GM18517 (cell line): ENCODE measurements around the gene ARL11.
"Not testable (repeated sequence)": the region's sequence is repeated elsewhere in the genome, so short reads cannot be mapped to it uniquely, and the experiment has no call there.

Experiments
- ATAC-seq: cut with Tn5 transposase; IDR thresholded peaks from one replicate; pipeline ENCODE4 v1.9.1; 2021; ENCODE audit warnings: mild to moderate bottlenecking, moderate library complexity; ENCODE audit not compliant: unreplicated experiment

The ARL11 gene

DNA sequence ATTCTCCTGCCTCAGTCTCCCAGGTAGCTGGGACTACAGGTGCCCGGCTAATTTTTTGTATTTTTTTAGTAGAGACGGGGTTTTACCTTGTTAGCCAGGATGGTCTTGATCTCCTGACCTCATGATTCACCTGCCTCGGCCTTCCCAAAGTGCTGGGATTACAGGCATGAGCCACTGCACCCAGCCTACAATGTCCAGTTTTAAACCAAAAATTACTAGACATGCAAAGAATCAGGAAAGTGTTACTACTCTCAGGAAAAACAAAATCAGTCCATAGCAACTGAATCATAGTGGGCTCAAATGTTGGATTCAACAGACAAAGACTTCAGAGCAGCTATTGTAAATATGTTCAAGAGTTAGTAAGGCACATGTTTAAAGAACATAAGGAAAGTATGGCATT is 16.3 kb upstream of the ARL11 start:
- not testable (repeated sequence) for ATAC-seq

DNA sequence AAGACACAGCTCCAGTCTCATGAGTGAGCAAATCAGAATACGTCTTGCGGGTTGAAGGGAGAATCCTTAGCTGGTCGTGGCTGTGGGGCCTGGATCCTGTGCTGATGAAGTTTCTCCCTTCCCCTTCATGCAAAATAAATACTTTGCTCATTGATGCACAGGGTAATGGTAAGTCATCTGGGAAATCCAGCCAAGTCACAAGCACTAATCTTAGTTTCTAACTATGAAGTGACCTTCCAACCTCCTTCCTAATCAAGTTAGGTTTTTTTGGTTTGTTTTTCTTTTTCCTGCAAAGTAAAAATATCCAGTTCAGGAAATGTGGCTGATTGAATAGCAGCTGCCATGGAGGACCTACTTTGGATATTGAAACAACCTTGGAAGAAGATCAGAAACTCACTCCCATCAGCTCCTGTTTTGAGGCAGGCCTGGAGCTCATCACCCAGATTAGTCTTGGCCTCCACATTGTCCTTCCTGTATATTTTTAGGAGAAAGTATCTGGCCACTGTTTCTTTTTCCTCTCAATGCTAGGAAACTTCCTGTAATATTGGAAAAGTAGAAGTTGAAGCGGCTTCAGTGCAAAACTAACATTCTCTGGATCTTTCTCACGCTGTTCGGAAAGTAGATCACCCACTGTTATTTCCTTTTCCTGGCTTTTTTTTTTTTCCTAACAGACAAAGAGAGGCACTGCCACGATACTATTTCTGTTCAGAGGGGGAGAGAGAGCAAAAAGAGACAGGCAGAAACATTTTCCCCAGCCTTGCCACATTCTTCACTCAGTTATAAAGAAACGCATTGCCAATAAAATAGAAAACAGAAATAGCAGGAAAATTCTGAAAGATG is 12.3 kb upstream of the ARL11 start:
- ATAC-seq: no peak

DNA sequence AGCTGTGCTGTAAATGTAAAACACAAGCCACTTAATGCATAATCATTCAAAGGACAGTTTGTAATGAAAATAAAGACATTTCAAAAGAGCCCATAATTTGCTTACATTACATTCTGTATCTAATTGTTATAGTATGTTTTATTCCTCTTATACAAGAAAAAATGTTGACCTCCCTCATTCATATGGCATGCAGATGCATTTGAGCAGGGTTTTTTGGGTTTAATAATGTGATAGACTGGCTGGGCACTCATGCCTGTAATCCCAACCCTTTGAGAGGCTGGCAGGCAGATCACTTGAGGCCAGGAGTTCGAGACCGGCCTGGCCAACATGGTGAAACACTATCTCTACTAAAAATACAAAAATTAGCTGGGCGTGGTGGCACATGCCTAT is 11.6 kb upstream of the ARL11 start:
- no peak for ATAC-seq

DNA sequence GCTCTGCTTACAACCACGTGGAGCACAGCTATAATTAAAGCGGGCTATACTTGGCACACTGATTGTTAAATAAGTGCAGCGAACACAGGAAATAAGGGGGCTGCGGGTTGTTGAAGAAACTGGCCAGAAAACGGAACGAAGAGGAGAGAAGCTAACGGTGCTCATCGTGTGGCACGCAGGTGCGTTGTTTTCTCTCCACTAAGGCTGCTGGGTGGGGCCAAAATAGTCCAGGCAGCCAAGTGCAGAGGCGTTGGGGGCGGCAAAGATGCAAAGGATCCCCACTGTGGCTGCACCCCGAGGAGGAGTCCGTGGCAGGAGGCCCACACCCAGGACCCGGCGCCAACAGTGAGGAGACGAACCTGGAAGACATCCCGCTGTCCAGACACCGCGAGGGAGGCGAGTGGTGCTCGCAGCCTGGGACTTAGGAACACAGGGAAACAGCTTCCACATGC is 8.1 kb upstream of the ARL11 start:
- no peak for ATAC-seq

DNA sequence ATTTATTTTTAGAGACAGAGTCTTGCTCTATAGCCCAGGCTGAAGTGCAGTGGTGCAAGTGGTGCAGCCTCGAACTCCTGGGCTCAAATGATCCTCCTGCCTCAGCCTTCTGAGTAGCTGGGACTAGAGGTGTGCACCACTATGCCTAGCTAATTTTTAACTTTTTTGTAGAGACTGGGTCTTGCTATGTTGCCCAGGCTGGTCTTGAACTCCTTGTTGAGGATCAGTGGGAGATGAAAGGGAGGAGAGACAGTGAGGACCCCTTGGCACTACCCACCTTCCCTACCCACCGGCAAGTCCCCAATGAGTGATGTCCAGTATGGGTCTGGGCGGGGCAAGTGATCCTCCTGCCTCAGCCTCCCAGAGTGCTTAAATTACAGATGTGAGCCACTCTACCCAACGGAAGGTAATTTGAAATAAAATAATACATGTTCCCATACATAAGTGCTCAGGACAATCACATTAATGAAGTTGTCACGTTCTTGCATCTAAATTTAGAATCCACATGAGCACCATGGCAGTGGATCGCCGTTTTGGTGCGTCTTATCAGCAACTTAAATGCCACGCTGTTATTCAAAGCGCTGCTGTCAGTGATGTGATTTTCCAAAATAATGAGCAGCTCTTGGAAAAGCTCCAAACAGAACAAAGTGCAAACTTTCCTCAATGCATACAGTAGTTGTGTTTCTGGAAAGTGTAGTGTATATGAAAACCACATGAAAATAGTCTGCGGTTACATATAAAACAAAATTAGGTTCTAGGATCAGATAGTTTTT is 5.9 kb upstream of the ARL11 start:
- no peak for ATAC-seq

DNA sequence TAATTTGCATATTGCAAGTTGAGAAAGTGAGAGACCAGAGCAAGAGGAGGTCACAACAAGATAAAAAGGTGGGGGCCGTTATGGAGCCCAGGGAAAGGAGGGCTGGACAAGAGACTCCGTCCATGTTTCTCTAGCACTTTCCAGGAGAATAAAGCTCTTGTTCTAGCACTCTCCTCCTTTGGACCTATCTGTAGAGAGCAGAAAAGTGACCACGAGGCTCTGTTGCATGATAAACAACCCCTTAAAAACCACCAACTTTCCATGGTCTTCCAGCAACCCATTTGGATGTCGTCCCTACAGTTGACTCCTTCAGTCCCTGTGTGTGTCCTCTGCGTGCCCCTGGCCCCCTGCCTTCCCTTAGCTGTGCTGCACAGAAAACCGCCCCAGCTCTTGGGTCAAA is 4.1 kb upstream of the ARL11 start:
- no peak for ATAC-seq

DNA sequence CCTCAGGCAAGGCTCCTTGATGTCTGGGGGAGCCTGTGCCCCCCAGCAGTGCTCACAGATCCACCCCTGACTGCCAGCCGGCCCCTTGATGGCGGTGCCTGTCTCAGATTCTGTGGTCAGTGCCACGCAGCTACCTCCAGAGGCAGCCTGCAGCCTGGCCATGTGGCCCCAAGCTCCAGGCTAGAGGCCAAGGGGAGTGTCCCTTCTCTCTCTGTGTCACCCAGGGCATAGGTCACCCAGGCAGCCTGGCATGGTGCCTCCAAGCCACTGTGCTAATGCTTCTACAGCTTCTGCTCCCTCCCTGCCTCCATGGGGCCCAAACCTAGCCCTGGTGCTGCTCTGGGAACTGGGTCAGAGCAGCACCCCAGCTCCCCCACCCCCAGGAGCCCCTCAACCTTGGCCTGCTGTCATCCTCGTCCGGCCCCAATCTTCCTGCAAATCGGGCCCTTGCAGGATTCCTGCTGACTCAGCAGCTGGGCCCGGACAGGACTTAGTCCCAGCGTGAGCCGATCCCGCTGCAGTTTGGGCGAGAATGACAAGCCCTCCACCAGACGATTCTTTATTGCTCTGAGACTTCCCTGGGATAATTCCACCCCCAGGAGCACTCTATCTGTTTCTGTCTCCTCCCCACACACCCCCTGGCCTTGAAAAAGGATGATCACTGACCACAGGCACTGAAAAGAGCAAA is 2.8 kb upstream of the ARL11 start:
- no peak for ATAC-seq

DNA sequence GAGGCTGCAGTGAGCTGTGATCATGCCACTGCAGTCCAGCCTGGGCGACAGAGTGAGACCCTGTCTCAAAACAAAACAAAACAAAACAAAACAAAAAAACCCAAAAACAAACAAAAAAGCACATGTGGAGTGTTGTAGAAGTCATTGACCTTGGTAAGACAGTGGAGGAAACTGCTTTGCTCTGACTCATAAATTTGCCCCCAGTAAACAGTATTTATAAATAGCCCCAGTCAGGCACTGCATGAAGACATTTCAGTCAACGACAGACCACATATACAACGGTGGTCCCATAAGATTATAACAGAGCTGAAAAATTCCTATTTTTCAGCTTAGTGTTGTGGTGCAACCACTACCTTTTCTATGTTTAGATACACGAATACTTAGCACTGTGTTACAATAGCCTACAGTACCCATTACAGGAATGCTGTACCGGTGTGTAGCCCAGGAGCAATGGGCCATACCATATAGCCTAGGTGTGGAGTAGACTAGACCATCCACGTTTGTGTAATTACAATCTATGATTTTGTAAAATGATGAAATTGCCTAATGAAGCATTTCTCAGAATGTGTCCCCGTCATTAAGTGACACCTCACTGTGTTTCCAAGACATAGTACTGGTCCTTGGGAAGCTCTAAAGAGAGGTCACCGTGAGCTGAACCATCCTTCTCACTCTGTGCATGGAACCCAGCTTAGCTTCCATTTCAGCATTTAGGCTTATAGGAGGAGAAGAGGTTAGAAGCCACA is 1.1 kb downstream of the ARL11 start:
- no peak for ATAC-seq

DNA sequence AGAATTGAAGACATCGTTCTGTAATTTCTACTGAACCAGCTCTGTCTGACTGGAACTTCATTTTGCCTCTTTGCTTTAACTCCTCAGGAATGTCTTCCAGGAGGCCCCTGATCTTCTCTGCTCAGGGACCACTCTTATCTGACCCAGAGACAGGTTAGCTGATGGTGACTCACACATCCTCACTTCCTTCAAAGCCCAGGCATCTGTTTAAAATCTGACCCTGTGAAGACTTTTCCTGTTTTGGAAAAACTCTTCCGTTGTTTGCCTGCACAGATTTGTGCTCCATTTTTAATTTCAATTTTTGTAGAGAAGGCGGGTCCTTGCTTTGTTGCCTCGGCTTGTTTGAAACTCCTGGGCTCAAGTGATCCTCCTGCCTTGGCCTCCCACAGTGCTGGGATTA is 1.6 kb downstream of the ARL11 start:
- ATAC-seq: no peak

DNA sequence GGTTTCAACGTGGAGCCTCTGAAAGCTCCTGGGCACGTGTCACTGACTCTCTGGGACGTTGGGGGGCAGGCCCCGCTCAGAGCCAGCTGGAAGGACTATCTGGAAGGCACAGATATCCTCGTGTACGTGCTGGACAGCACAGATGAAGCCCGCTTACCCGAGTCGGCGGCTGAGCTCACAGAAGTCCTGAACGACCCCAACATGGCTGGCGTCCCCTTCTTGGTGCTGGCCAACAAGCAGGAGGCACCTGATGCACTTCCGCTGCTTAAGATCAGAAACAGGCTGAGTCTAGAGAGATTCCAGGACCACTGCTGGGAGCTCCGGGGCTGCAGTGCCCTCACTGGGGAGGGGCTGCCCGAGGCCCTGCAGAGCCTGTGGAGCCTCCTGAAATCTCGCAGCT is 2.3 kb downstream of the ARL11 start:
- ATAC-seq: no peak

DNA sequence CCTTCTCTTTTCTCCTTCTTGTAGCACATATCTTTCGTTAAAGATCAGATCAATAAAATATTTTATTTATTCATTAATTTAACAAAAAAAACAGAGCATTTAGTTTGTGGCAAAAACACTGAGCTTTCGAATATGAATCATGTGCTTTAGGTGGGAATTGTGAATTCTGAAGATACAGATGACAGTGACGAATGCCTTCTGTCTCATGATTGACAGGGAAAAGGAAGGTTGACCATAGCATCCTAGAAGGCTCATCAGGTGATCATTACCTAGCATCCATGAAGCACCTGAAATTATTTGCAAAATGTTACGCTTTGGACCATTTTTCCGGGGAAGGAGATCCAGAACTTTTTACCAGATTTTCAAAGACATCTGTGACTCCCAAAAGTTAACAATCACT is 3.8 kb downstream of the ARL11 start:
- no peak for ATAC-seq

DNA sequence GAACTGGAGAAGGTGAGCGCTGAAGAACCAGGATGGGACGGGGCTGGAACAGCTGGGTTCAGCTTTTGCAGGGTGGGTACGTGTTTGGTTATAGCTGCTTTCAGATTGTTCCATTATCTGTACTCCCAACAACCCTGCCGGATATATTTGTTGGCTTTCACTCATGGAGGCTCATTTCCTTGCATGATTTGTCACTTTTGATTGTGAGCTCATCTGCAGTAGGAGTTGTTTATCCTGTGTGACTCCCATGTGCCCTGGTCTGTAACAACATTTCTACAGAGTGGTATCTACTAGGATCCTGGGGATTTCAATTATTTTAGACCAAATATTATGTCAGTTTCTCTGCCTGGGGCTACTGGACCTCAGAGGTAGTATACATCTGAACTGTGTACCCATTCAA is 5.4 kb downstream of the ARL11 start:
- ATAC-seq: no peak

DNA sequence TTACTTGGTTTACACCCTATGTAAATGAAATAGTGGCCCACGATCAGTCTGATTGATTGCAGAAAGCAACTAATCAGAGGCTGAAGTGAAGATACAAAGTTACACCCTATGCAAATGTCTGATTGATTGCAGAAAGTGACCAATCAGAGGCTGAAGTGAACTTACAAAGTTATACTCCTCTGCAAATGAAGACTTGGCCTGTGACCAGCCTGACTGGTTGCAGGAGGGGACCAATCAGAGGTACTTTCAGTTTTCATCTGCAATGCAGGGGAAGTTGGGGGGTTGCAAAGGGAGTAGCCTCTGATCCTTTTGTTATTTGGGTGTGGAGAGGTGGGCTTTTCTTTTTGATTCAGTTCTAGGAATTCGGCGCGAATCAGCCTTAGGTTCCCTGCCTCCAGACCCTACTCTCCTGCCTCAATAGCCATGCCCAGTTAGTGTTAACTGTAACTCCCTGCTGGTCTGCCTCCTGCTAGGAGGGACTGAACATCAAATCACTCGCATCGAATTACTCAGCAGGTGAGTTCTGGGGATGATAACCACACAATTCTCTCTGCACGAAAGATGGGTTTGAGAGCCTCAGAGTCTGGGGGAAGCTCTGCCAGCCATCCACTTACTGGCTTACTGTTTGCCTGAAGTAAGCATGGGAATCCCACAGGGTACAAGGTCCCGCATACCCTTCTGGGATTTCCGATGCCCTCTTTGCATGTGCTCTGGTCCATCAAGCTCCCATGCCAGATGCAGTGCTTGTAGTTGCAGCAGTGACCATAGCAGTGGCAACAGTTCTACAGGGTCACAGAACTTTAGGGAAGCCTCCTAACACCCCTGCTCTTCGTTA is 7.5 kb downstream of the ARL11 start:
- no peak for ATAC-seq

DNA sequence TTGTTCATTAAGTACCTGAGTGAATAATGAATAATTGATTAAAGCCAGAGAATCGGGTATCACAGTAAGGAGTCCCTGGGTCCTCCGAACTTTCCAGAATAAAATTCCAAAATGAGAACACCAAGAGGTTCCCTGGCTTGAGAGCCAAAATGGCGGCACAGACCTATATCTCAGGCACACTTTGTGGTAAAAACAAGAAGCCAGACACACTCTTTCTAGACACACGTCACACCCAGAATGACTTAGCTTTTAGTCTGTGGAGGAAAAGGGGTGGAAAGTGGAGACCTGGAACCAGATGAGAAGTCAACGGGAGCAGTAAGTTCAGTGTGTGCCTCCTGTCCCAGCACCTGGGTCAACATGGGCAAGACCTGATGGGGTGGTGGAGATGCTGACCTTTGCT is 8.4 kb downstream of the ARL11 start:
- ATAC-seq: no peak

DNA sequence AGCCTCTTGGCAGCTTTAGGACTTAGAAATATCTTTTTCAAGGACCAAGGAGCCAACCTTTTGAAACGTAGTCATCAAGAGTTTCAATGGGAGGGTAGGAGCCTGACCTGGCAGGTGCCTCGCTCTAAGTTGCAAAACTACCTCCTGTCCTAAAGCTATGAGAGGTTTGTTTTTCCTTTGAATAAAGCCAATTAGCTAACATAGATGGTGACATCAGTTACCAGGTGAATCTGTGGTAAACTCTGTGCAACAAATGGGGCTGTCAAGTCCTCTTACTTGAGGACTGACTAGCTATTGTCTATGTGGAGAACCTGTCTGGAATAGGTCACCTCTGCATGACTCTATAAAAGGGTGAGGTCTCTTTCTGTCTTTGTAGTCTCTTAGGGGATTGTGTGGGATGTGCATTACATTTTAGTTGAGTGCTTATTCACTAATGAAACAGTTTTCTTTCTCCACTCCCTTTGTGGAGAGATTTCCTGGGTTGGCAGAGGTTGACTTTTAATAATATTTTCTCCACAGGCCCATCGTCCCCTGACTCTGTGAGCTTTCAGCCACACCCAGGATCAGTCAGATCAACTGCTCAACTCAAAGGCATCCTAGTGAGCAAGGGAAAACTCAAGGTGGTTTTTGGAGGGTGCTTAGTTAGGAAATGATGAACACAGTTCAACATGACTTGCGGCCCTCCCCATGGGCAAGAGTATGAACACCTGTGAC is 9.9 kb downstream of the ARL11 start:
- ATAC-seq: no peak

DNA sequence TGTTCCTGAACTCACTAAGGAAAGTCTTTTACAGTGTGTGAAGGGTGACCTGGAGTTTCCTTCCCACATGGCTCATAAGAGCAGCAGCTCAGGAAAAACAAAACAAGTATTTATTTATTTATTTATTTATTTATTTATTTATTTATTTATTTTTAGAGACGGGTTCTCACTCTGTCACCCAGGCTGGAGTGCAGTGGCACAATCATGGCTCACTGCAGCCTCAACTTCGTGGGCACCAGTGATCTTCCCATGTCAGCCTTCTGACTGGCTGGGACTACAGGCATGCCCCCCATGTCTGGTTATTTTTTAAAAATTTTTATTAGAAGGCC is 10.4 kb downstream of the ARL11 start:
- no peak for ATAC-seq

DNA sequence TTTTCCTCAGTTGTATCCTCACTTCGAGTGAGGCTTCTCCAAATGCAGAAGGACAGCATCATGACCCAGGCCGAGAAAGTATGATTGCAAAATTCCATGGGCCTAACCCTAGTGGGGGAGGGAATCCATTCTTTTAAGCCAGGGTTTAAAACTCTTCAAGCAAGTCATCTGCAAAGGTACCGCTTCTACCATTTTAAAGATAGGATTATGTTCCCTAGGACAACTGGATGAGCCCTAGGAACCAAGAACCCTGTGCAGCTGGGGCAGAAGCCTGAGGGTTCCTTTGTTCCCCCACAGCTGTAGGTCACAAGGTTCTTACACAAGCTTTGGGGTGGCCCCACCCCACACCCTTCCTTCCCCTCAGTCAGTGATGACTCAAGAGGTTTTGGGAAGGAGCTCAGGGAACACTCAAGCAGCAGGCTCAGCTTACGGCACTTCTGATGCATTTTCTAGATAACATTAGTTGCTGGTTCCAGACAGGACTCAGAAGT is 13.5 kb downstream of the ARL11 start:
- no peak for ATAC-seq

DNA sequence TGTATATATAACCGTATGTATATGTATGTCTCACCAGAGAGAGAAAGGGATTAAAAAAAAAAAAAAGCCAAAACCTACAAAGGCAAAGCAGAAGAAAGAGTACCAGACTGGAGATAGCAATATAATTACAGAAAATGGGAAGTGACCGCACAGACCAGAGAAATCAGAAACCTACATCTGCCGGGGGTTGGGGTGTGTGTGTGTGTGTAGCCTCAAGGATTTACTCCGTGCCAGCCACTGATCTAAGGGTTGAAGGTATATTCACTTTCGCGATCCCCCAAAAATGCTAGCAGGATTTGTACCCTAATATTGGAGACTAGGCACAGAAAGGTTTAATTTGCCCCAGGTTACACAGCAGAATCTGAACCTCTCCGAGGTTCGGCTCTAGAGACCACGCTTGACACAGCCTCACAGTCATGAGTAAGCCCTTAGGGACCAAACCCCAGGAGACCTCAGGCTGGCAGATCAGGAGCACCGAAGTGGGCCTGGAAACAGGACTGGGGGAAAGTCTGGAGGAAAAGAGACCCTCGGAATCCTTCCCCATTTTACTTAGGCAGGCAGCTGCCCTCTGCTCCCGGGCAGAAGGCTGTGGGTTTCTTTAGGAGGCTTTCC is 14.8 kb downstream of the ARL11 start:
- no peak for ATAC-seq

DNA sequence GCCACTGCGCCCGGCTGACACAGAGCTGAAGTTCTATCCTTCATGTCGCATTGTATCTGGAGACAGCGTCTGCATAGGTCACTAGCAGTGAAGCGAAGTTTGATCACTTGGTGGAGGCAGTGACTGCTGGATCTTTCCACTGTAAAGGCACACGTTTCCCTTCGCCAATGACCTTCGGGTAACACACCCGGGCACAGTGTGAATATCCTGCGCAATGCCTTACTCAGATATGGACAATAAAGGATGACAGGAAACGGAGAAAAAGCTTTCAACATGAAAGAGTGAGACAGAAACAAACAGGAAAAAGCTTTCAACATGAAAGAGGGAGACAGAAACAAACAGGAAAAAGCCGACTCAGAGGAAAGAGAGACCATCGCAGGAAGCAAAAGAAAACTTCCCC is 17.1 kb downstream of the ARL11 start:
- no peak for ATAC-seq
